Subcutaneous adipose tissue (tissue), 4 donors: ENCODE results near the gene LRRN3. TPM values are rescaled to one million over a fixed set of nuclear protein-coding genes. Genes with fewer than 3 reads are reported as not detected.

Experiments used
- CTCF ChIP-seq: fragments of 450-650 bp; IDR thresholded peaks from one replicate; pipeline ENCODE4 v1.5.1; 2016; ENCODE audit warnings: low read depth, mild to moderate bottlenecking, control low read depth, antibody characterized with exemption, moderate library complexity
- total RNA-seq, 4 donors: library from RNA; depleted of rRNA; stranded (reverse); fragments of >200 nt; gene quantifications; one replicate each; pipeline ENCODE4 v1.1.0, GENCODE V29; 2016

Gene LRRN3
- total RNA-seq: 1 to 10 TPM; 1.7 to 3.4 (median 2.2) TPM

- no peak for TF ChIP-seq CTCF
These were observed at the start of gene LRRN3 for GRCh38 chr7:111090846-111091245. Gene LRRN3, plus strand, starts transcription at chr7:111091127. Its CDS starts 31,646 bp downstream, at chr7:111122773.

GRCh38 chr7:111041577-111041976, 49.4 kb upstream of the LRRN3 start:
- TF ChIP-seq CTCF: no peak

GRCh38 chr7:111042842-111043241, 48.1 kb upstream of the LRRN3 start:
- no peak for TF ChIP-seq CTCF

- no peak for TF ChIP-seq CTCF
These were observed 47.4 kb upstream of the LRRN3 start for GRCh38 chr7:111043561-111043960.

- TF ChIP-seq CTCF: no peak
These were observed 45.5 kb upstream of the LRRN3 start for GRCh38 chr7:111045449-111045848.

GRCh38 chr7:111047595-111047994, 43.3 kb upstream of the LRRN3 start:
- no peak for TF ChIP-seq CTCF

GRCh38 chr7:111049971-111050680, 40.8 kb upstream of the LRRN3 start:
- TF ChIP-seq CTCF: no peak
